HEK293 (cell line): ENCODE data around the gene CRIM1.

Source experiments
- CTCF ChIA-PET: fragments of 350-600 bp; formaldehyde crosslinking; extraction: SDS; loops from one replicate; lab custom pipeline; 2021; ENCODE audit warnings: antibody characterized with exemption; lab: Yijun Ruan, JAX
- POLR2A ChIA-PET: fragments of 300-600 bp; formaldehyde crosslinking; extraction: SDS; loops from one replicate; lab custom pipeline; 2020; ENCODE audit warnings: antibody characterized with exemption, inconsistent platforms; lab: Yijun Ruan, JAX
- H3K27ac ChIP-seq: fragments of 200-500 bp; sonication (Bioruptor generic); 2 replicates; pipeline ENCODE4 v1.5.1; 2014; ENCODE audit warnings: low read depth, low read length, control low read depth, inconsistent platforms; ENCODE audit errors: extremely low read depth
- H3K36me3 ChIP-seq, 2 experiments: fragments of 200-500 bp in 1 of 2; sonication (Bioruptor generic) in 1 of 2; 1 replicate in 1 of 2; 2 replicates in 1 of 2; pipeline ENCODE4 v1.5.1; 2014 to 2017; ENCODE audit warnings: inconsistent platforms in 2 of 2, low read length in 2 of 2; ENCODE audit not compliant: control insufficient read depth in 2 of 2, insufficient read depth in 1 of 2
- H3K4me1 ChIP-seq: fragments of 200-500 bp; sonication (Bioruptor generic); 2 replicates; pipeline ENCODE4 v1.5.1; 2014; ENCODE audit warnings: mild to moderate bottlenecking, low read length, inconsistent platforms; ENCODE audit not compliant: control insufficient read depth, insufficient read depth
- H3K4me3 ChIP-seq: 2 replicates; pipeline ENCODE4 v1.5.1; 2011; ENCODE audit warnings: low read depth, mild to moderate bottlenecking, control low read depth, low read length, moderate library complexity
- H3K9me3 ChIP-seq: fragments of 200-500 bp; sonication (Bioruptor generic); 2 replicates; pipeline ENCODE4 v1.5.1; 2014; ENCODE audit warnings: low read depth, low read length, inconsistent platforms; ENCODE audit not compliant: control insufficient read depth, insufficient read depth
- FEZF1 ChIP-seq: fragments of 450-650 bp; formaldehyde crosslinking; IDR thresholded peaks from 2 replicates; pipeline ENCODE4 v1.5.1; 2016; ENCODE audit warnings: missing biosample characterization, missing genetic modification characterization
- GLIS1 ChIP-seq: fragments of 450-650 bp; formaldehyde crosslinking; IDR thresholded peaks from 2 replicates; pipeline ENCODE4 v1.5.1; 2016; ENCODE audit warnings: missing biosample characterization, missing genetic modification characterization
- RBAK ChIP-seq: fragments of 450-650 bp; formaldehyde crosslinking; IDR thresholded peaks from 2 replicates; pipeline ENCODE4 v1.5.1; 2016; ENCODE audit warnings: missing biosample characterization, missing genetic modification characterization
- SP7 ChIP-seq: fragments of 450-650 bp; formaldehyde crosslinking; IDR thresholded peaks from 2 replicates; pipeline ENCODE4 v1.5.1; 2016; ENCODE audit warnings: missing biosample characterization, missing genetic modification characterization
- ZBTB26 ChIP-seq: fragments of 450-650 bp; formaldehyde crosslinking; optimal IDR thresholded peaks from 2 replicates; pipeline ENCODE3; 2016; ENCODE audit warnings: missing biosample characterization, mild to moderate bottlenecking, missing genetic modification characterization
- ZBTB6 ChIP-seq: fragments of 450-650 bp; formaldehyde crosslinking; IDR thresholded peaks from 2 replicates; pipeline ENCODE4 v1.5.1; 2017; ENCODE audit warnings: missing biosample characterization, missing genetic modification characterization
- ZNF184 ChIP-seq: fragments of 450-650 bp; IDR thresholded peaks from 2 replicates; pipeline ENCODE4 v1.5.1; 2018; ENCODE audit warnings: missing biosample characterization, mild to moderate bottlenecking, missing genetic modification characterization
- ZNF202 ChIP-seq: fragments of 450-650 bp; formaldehyde crosslinking; IDR thresholded peaks from 2 replicates; pipeline ENCODE4 v1.5.1; 2016; ENCODE audit warnings: missing biosample characterization, missing genetic modification characterization, borderline replicate concordance
- ZNF214 ChIP-seq: fragments of 450-650 bp; formaldehyde crosslinking; IDR thresholded peaks from 2 replicates; pipeline ENCODE4 v1.5.1; 2017; ENCODE audit warnings: missing biosample characterization, mild to moderate bottlenecking, missing genetic modification characterization, borderline replicate concordance
- ZNF23 ChIP-seq: fragments of 450-650 bp; formaldehyde crosslinking; IDR thresholded peaks from 2 replicates; pipeline ENCODE4 v1.5.1; 2016; ENCODE audit warnings: missing biosample characterization, missing genetic modification characterization, borderline replicate concordance
- ZNF26 ChIP-seq: fragments of 450-650 bp; formaldehyde crosslinking; IDR thresholded peaks from 2 replicates; pipeline ENCODE4 v1.5.1; 2016; ENCODE audit warnings: missing biosample characterization, missing genetic modification characterization
- ZNF274 ChIP-seq, 2 experiments: fragments of 200-500 bp in 1 of 2; fragments of 450-650 bp in 1 of 2; sonication (Bioruptor generic) in 1 of 2; formaldehyde crosslinking in 1 of 2; IDR thresholded peaks; 2 replicates each; pipeline versions ENCODE4 v1.5.1 to v1.6.1; 2014 to 2016; ENCODE audit warnings: borderline replicate concordance in 1 of 2, inconsistent platforms in 1 of 2, low read length in 1 of 2, missing biosample characterization in 1 of 2, missing genetic modification characterization in 1 of 2
- ZNF391 ChIP-seq: fragments of 450-650 bp; formaldehyde crosslinking; IDR thresholded peaks from 2 replicates; pipeline ENCODE4 v1.5.1; 2016; ENCODE audit warnings: low read depth, missing biosample characterization, missing genetic modification characterization, borderline replicate concordance
- ZNF398 ChIP-seq: fragments of 450-650 bp; formaldehyde crosslinking; IDR thresholded peaks from 2 replicates; pipeline ENCODE4 v1.5.1; 2017; ENCODE audit warnings: missing biosample characterization, missing genetic modification characterization
- ZNF555 ChIP-seq: fragments of 450-650 bp; formaldehyde crosslinking; conservative IDR thresholded peaks from 2 replicates; pipeline ENCODE4 v1.5.1; 2017; ENCODE audit warnings: missing biosample characterization, mild to moderate bottlenecking, missing genetic modification characterization, inconsistent platforms
- ZNF580 ChIP-seq: fragments of 450-650 bp; formaldehyde crosslinking; IDR thresholded peaks from 2 replicates; pipeline ENCODE4 v1.5.1; 2016; ENCODE audit warnings: missing biosample characterization, missing genetic modification characterization
- ZNF701 ChIP-seq: fragments of 450-650 bp; formaldehyde crosslinking; IDR thresholded peaks from 2 replicates; pipeline ENCODE4 v1.5.1; 2016; ENCODE audit warnings: missing biosample characterization, missing genetic modification characterization
- ZNF843 ChIP-seq: fragments of 450-650 bp; formaldehyde crosslinking; IDR thresholded peaks from 2 replicates; pipeline ENCODE4 v1.5.1; 2016; ENCODE audit warnings: missing biosample characterization, missing genetic modification characterization
- ZXDB ChIP-seq: fragments of 450-650 bp; formaldehyde crosslinking; IDR thresholded peaks from 2 replicates; pipeline ENCODE4 v1.5.1; 2016; ENCODE audit warnings: missing biosample characterization, missing genetic modification characterization

The CRIM1 gene

GRCh38 chr2:36383726-36384125 is 28.1 kb downstream of the CRIM1 start:
- no peak overlapping the region for H3K4me3 ChIP-seq
- no peak for TF ChIP-seq ZNF202 (tag by site-specific recombination)
- no peak for TF ChIP-seq ZBTB26 (tag by site-specific recombination)
- TF ChIP-seq ZNF184 (tag by site-specific recombination): no peak
- TF ChIP-seq ZNF214 (tag by site-specific recombination): no peak
- no peak for TF ChIP-seq ZNF391
- no peak for TF ChIP-seq ZNF701 (tag by site-specific recombination)
- TF ChIP-seq ZXDB: no peak
- no peak for TF ChIP-seq FEZF1
- no peak for TF ChIP-seq ZNF26 (tag by site-specific recombination)
- TF ChIP-seq SP7: no peak
- no peak for TF ChIP-seq ZNF274 (IDR thresholded peaks at IDR 0.05; ENCODE audit: low read length)
- no peak for TF ChIP-seq ZNF274 (tag by site-specific recombination; IDR thresholded peaks at IDR 0.05; ENCODE audit: borderline replicate concordance)
- TF ChIP-seq ZNF23: no peak
- no peak for TF ChIP-seq ZNF843 (tag by site-specific recombination)
- no peak for TF ChIP-seq ZBTB6 (tag by site-specific recombination)
- no peak for TF ChIP-seq ZNF555 (tag by site-specific recombination)
- TF ChIP-seq GLIS1 (tag by site-specific recombination): no peak
- TF ChIP-seq, all 188 proteins: peak for 0
- CTCF ChIA-PET: no interaction called here
- POLR2A ChIA-PET: no interaction called here
- Histone ChIP-seq H3K27ac (no peak overlapping the region), H3K4me1 (peaks cover 3% of the 10 kb centered on the region; the same call in 1 of the 2 replicates), H3K36me3 (no peaks in the 10 kb centered on the region), H3K9me3 (no peaks in the 10 kb centered on the region)

- CTCF ChIA-PET: no interaction called here
- Histone ChIP-seq H3K4me1 (peaks cover 3% of the 10 kb centered on the region; the same call in 1 of the 2 replicates), H3K9me3 (no peaks in the 10 kb centered on the region), H3K4me3 (no peak overlapping the region), H3K36me3 (no peaks in the 10 kb centered on the region)
- POLR2A ChIA-PET: no interaction called here
- TF ChIP-seq ZNF580 (tag by site-specific recombination): no peak
- TF ChIP-seq ZNF398 (tag by site-specific recombination): no peak
- no peak for TF ChIP-seq RBAK (tag by site-specific recombination)
- TF ChIP-seq, all 188 proteins: peak for 0
- no peak overlapping the region for H3K27ac ChIP-seq
Measured at GRCh38 chr2:36384454-36384853, 28.9 kb downstream of the CRIM1 start.
